ENCODE data around the gene ATG2A. TPM values are rescaled to one million over a fixed set of nuclear protein-coding genes. Genes with fewer than 3 reads are reported as not detected.

Gene ATG2A
- total and polyA plus RNA-seq, 4 experiments from 2014 or later: 4.1 to 47.3 (median 26.0) TPM

- ChIA-PET CTCF (ENCODE audit: partially characterized antibody) (interaction anchor here (0.9 to 1.5 kb wide), 4 partner anchors 31 to 80 kb away, joined by 3 to 4 read pairs (median 4); partner anchors contain the start of genes CDC42BPG, EHD1 and MAJIN), POLR2A (ENCODE audit: partially characterized antibody) (interaction anchor here (0.8 to 5.7 kb wide), 24 partner anchors 9 to 691 kb away, joined by 3 to 46 read pairs (median 7); partner anchors contain the start of genes ARL2, ATG2A, CDC42BPG and EHD1)
- intact Hi-C loops (cut with micrococcal nuclease): loop anchor here (1.0 to 2.0 kb wide), 6 partner anchors 8 to 189 kb away; partner anchors contain the start of genes CDCA5, EHD1, SNX15 and ZFPL1
- peak; percentile 87 to 95 (median 90) for DNase-seq
- H3K36me3 ChIP-seq (ENCODE audit: insufficient read depth, low read length): no peaks in the 10 kb centered on the region
- H3K27me3 Mint-ChIP-seq: no peaks in the 10 kb centered on the region
- peak within 1 kb of the TSS; percentile 61 to 85 for H3K4me3 ChIP-seq (ENCODE audit: low read length in 2 of 2)
- H3K27ac Mint-ChIP-seq: peak within 1 kb of the TSS; percentile 98 to 100 (median 99)
- peaks cover 20% of the 10 kb centered on the region for H3K4me1 ChIP-seq (ENCODE audit: insufficient read depth, low read length)
- H3K27ac ChIP-seq (ENCODE audit: low read depth, low read length): peak within 1 kb of the TSS; percentile 78
- H3K4me1 Mint-ChIP-seq: peaks cover 9 to 15% (median 11%) of the 10 kb centered on the region in 4 donors
- peaks cover 0 to 17% of the 10 kb centered on the region in 2 donors for H3K36me3 Mint-ChIP-seq
- no peaks in the 10 kb centered on the region for H3K9me3 Mint-ChIP-seq
- H3K9me3 ChIP-seq (ENCODE audit: control insufficient read depth in 1 of 2, low read length in 2 of 2): no peaks in the 10 kb centered on the region
- no peaks in the 10 kb centered on the region for H3K27me3 ChIP-seq (ENCODE audit: insufficient read depth, low read length)
- H3K4me3 Mint-ChIP-seq: peak within 1 kb of the TSS; percentile 93 to 99 (median 96)
Measured at GRCh38 chr11:64923944-64924909, 7.2 kb upstream of the ATG2A start, which contains the start of gene PPP2R5B. TSS of gene PPP2R5B (plus strand) at chr11:64924689. CDS start at chr11:64925735, 1,046 bp downstream.

DNA sequence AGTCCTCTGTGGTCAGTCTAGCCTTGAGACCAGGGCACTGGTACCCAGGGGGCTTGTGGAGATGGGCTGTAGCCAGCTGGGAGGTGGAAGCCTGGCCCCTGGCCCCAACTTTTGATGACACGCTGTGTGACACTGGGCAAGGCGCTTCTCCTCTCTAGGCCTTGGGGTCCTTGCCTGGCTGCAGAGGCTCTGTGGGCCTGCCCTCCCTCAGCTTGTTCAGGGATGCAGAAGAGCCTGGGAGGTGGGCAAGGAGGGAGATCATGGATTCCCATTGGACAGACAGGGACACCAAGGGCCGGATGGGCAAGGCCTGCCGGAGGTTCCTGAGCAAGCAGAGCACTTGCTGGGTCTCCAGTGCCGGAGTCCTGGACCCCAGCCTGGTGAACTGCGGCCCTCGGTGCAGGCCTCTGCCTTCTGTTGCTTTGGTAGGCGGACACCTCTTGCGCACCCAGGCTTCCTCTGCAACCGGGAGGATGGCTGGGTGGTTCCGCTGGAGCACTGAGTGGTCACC, 6.2 kb upstream of the ATG2A start:
- H3K27ac ChIP-seq (ENCODE audit: low read depth, low read length): peak overlapping the region; percentile 78
- no peaks in the 10 kb centered on the region for H3K36me3 ChIP-seq (ENCODE audit: insufficient read depth, low read length)
- POLR2A ChIA-PET (ENCODE audit: partially characterized antibody): interaction anchor here (1.5 to 5.7 kb wide), 11 partner anchors 8 to 692 kb away, joined by 5 to 46 read pairs (median 10); partner anchors contain the start of genes ARL2, ATG2A, FAU and MAJIN
- Mint-ChIP-seq H3K9me3 (no peaks in the 10 kb centered on the region), H3K27me3 (no peaks in the 10 kb centered on the region), H3K27ac (peak overlapping the region in 4 of 7 donors; percentile 29 to 99 (median 64)), H3K4me1 (peaks cover 9 to 16% (median 11%) of the 10 kb centered on the region in 4 donors), H3K36me3 (peaks cover 0 to 17% of the 10 kb centered on the region in 2 donors), H3K4me3 (peak overlapping the region in 1 of 8 donors; percentile 13)
- CTCF ChIA-PET (ENCODE audit: partially characterized antibody): no interaction called here
- H3K4me3 ChIP-seq (ENCODE audit: low read length in 2 of 2): no peak overlapping the region
- no peak for DNase-seq
- no peaks in the 10 kb centered on the region for H3K27me3 ChIP-seq (ENCODE audit: insufficient read depth, low read length)
- H3K9me3 ChIP-seq (ENCODE audit: control insufficient read depth in 1 of 2, low read length in 2 of 2): no peaks in the 10 kb centered on the region
- H3K4me1 ChIP-seq (ENCODE audit: insufficient read depth, low read length): peaks cover 21% of the 10 kb centered on the region
- intact Hi-C loops (cut with micrococcal nuclease): no loop called here

- Mint-ChIP-seq H3K4me3 (no peak overlapping the region), H3K36me3 (peaks cover 0 to 17% of the 10 kb centered on the region in 2 donors)
- POLR2A ChIA-PET (ENCODE audit: partially characterized antibody): no interaction called here
Measured at GRCh38 chr11:64921384-64921783, 4.4 kb upstream of the ATG2A start.

GRCh38 chr11:64920124-64920523, 3.1 kb upstream of the ATG2A start:
- no peak for DNase-seq
- intact Hi-C loops (cut with micrococcal nuclease): no loop called here
- CTCF ChIA-PET (ENCODE audit: partially characterized antibody): interaction anchor here (0.6 kb wide), 1 partner anchor 31 kb away, joined by 3 read pairs; no protein-coding TSS in a partner anchor

More at GRCh38 chr11:64921384-64921783, 4.4 kb upstream of the ATG2A start:
- no peak overlapping the region for H3K4me3 ChIP-seq (ENCODE audit: low read length in 2 of 2)
- Mint-ChIP-seq H3K27me3 (no peaks in the 10 kb centered on the region), H3K27ac (peak overlapping the region in 1 of 7 donors; percentile 36), H3K9me3 (no peaks in the 10 kb centered on the region), H3K4me1 (peaks cover 14 to 29% (median 24%) of the 10 kb centered on the region in 4 donors)
- no peaks in the 10 kb centered on the region for H3K36me3 ChIP-seq (ENCODE audit: insufficient read depth, low read length)
- no peak for DNase-seq
- CTCF ChIA-PET (ENCODE audit: partially characterized antibody): no interaction called here
- no peaks in the 10 kb centered on the region for H3K27me3 ChIP-seq (ENCODE audit: insufficient read depth, low read length)
- no peak overlapping the region for H3K27ac ChIP-seq (ENCODE audit: low read depth, low read length)
- H3K4me1 ChIP-seq (ENCODE audit: insufficient read depth, low read length): peaks cover 31% of the 10 kb centered on the region
- no peaks in the 10 kb centered on the region for H3K9me3 ChIP-seq (ENCODE audit: control insufficient read depth in 1 of 2, low read length in 2 of 2)
- intact Hi-C loops (cut with micrococcal nuclease): no loop called here

DNA sequence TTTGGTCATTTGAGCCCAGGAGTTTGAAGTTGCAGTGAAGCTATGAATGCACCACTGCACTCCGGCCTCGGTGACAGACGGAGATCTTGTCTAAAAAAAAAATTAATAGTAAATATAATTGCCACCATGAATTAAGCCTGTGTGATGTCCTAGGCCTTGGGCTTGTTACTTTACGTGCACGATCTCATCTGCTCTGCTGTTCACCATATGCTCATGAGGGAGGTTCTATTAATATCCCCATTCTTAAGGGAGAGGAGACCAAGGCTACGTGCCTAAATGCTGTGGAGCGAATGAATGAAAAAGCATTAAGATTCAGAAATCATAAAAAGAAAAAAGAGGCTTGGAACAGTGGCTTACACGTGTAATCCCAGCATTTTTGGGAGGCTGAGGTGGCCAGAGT, 2.6 kb upstream of the ATG2A start:
- H3K27ac Mint-ChIP-seq: no peak overlapping the region
- intact Hi-C loops (cut with micrococcal nuclease): loop anchor here (5.0 kb wide), 1 partner anchor 1348 kb away; the partner anchor contains the start of gene RAB1B

More at GRCh38 chr11:64920124-64920523, 3.1 kb upstream of the ATG2A start:
- Histone ChIP-seq H3K4me3 (ENCODE audit: low read length in 2 of 2) (no peak overlapping the region), H3K27me3 (ENCODE audit: insufficient read depth, low read length) (no peaks in the 10 kb centered on the region), H3K4me1 (ENCODE audit: insufficient read depth, low read length) (peaks cover 39% of the 10 kb centered on the region), H3K9me3 (ENCODE audit: control insufficient read depth in 1 of 2, low read length in 2 of 2) (no peaks in the 10 kb centered on the region), H3K27ac (ENCODE audit: low read depth, low read length) (no peak overlapping the region), H3K36me3 (ENCODE audit: insufficient read depth, low read length) (no peaks in the 10 kb centered on the region)
- Mint-ChIP-seq H3K9me3 (no peaks in the 10 kb centered on the region), H3K4me3 (no peak overlapping the region), H3K4me1 (peaks cover 20 to 40% (median 30%) of the 10 kb centered on the region in 4 donors), H3K27me3 (no peaks in the 10 kb centered on the region), H3K27ac (no peak overlapping the region), H3K36me3 (peaks cover 0 to 22% of the 10 kb centered on the region in 2 donors)
- POLR2A ChIA-PET (ENCODE audit: partially characterized antibody): no interaction called here

DNA sequence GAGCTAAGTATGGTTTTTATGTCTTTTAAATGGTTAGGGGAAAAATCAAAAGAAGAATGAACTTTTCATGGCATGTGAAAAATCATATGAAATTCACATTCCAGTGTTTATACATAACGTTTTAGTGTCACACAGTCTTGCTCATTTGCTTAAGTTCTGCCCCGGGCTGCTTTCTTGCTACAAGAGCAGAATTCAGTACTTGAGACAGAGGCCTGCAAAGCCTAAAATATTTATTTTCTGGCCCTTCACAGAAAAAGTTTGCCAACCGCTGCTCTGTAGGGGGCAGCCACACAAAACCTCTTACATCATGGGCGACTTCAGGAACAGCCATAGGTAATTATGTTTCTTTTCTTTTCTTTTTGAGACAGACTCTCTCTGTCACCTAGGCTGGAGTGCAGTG, 1.0 kb upstream of the ATG2A start:
- intact Hi-C loops (cut with micrococcal nuclease): loop anchor here (5.0 kb wide), 1 partner anchor 1349 kb away; the partner anchor contains the start of gene RAB1B
- Mint-ChIP-seq H3K27me3 (no peaks in the 10 kb centered on the region), H3K4me3 (peak overlapping the region; percentile 91 to 96 (median 93)), H3K27ac (peak overlapping the region; percentile 92 to 97 (median 95)), H3K36me3 (peaks cover 8 to 21% of the 10 kb centered on the region in 2 donors), H3K4me1 (peaks cover 15 to 28% (median 23%) of the 10 kb centered on the region in 4 donors), H3K9me3 (no peaks in the 10 kb centered on the region)
- Histone ChIP-seq H3K9me3 (ENCODE audit: control insufficient read depth in 1 of 2, low read length in 2 of 2) (no peaks in the 10 kb centered on the region), H3K36me3 (ENCODE audit: insufficient read depth, low read length) (peaks cover 9% of the 10 kb centered on the region), H3K27me3 (ENCODE audit: insufficient read depth, low read length) (no peaks in the 10 kb centered on the region), H3K4me1 (ENCODE audit: insufficient read depth, low read length) (peaks cover 27% of the 10 kb centered on the region), H3K4me3 (ENCODE audit: low read length in 2 of 2) (peak overlapping the region in 1 of 2 donors; percentile 73), H3K27ac (ENCODE audit: low read depth, low read length) (peak overlapping the region; percentile 43)
- ChIA-PET POLR2A (ENCODE audit: partially characterized antibody) (interaction anchor here (0.6 to 5.8 kb wide), 6 partner anchors 8 to 941 kb away, joined by 3 to 46 read pairs (median 7); partner anchors contain the start of genes EHD1, PPP2R5B, SAC3D1 and ZNHIT2), CTCF (ENCODE audit: partially characterized antibody) (interaction anchor here (1.0 to 1.7 kb wide), 4 partner anchors 15 to 108 kb away, joined by 3 to 4 read pairs (median 3); no protein-coding TSS in a partner anchor)
- DNase-seq: no peak

More for the DNA sequence above, 2.6 kb upstream of the ATG2A start:
- Mint-ChIP-seq H3K9me3 (no peaks in the 10 kb centered on the region), H3K4me1 (peaks cover 21 to 39% (median 29%) of the 10 kb centered on the region in 4 donors), H3K4me3 (no peak overlapping the region), H3K36me3 (peaks cover under 1 to 20% of the 10 kb centered on the region in 2 donors), H3K27me3 (no peaks in the 10 kb centered on the region)
- H3K27me3 ChIP-seq (ENCODE audit: insufficient read depth, low read length): no peaks in the 10 kb centered on the region
- no peaks in the 10 kb centered on the region for H3K9me3 ChIP-seq (ENCODE audit: control insufficient read depth in 1 of 2, low read length in 2 of 2)
- POLR2A ChIA-PET (ENCODE audit: partially characterized antibody): no interaction called here
- no peak overlapping the region for H3K27ac ChIP-seq (ENCODE audit: low read depth, low read length)
- no peak overlapping the region for H3K4me3 ChIP-seq (ENCODE audit: low read length in 2 of 2)
- CTCF ChIA-PET (ENCODE audit: partially characterized antibody): interaction anchor here (0.6 kb wide), 1 partner anchor 32 kb away, joined by 3 read pairs; no protein-coding TSS in a partner anchor
- peaks cover 38% of the 10 kb centered on the region for H3K4me1 ChIP-seq (ENCODE audit: insufficient read depth, low read length)
- DNase-seq: no peak
- H3K36me3 ChIP-seq (ENCODE audit: insufficient read depth, low read length): no peaks in the 10 kb centered on the region
